K562 (cell line): ENCODE measurements around the gene TAF8. TPM values are rescaled to one million over a fixed set of nuclear protein-coding genes. Genes with fewer than 3 reads are reported as not detected.

Source experiments
- DACH1 ChIP-seq: fragments of 450-650 bp; IDR thresholded peaks from 2 replicates; pipeline ENCODE4 v1.6.1; 2018; ENCODE audit not compliant: partially characterized antibody
- KAT7 ChIP-seq: sonication (generic); formaldehyde crosslinking; IDR thresholded peaks from 2 replicates; pipeline ENCODE4 v1.8.0; 2022; ENCODE audit warnings: missing genetic modification reagents, mild to moderate bottlenecking, borderline replicate concordance
- MEF2D ChIP-seq: conservative IDR thresholded peaks from 2 replicates; pipeline ENCODE4 v1.6.1; 2016; ENCODE audit warnings: low read depth, missing genetic modification characterization, missing compliant biosample characterization
- PHF20 ChIP-seq: fragments of 450-650 bp; IDR thresholded peaks from 2 replicates; pipeline ENCODE4 v1.6.1; 2018; ENCODE audit not compliant: partially characterized antibody
- POLR2B ChIP-seq: fragments of 450-650 bp; IDR thresholded peaks from 2 replicates; pipeline ENCODE4 v1.6.1; 2018; ENCODE audit warnings: low read depth; ENCODE audit not compliant: partially characterized antibody
- SRF ChIP-seq, 2 experiments: fragments of 250-450, 450-650 bp in 1 of 2; sonication (Bioruptor Pico) in 1 of 2; sonication (generic) in 1 of 2; formaldehyde crosslinking; IDR thresholded peaks; 2 replicates each; pipeline versions ENCODE4 v1.5.0 to v1.5.1; 2020 to 2022; ENCODE audit warnings: mild to moderate bottlenecking in 1 of 2, missing genetic modification reagents in 1 of 2
- TFAP4 ChIP-seq: sonication (generic); formaldehyde crosslinking; IDR thresholded peaks from 2 replicates; pipeline ENCODE4 v1.8.0; 2022; ENCODE audit warnings: missing genetic modification reagents, mild to moderate bottlenecking, moderate library complexity, borderline replicate concordance
- XRCC5 ChIP-seq: fragments of 200-400 bp; formaldehyde crosslinking; IDR thresholded peaks from 2 replicates; pipeline ENCODE4 v1.6.1; 2017; ENCODE audit warnings: low read depth, mild to moderate bottlenecking, low read length
- ZFP36 ChIP-seq: fragments of 150-350 bp; IDR thresholded peaks from 2 replicates; pipeline ENCODE4 v1.6.1; 2018; ENCODE audit warnings: low read length, low read depth; ENCODE audit not compliant: partially characterized antibody
- polyA plus RNA-seq, 8 experiments: library from polyadenylated mRNA; depleted of rRNA in 4 of 8; stranded (reverse) in 5 of 8; unstranded in 3 of 8; fragments of >200 nt; fragmentation: Nextera tagmentation in 2 of 8; fragmentation: Illumina TruSeq in 1 of 8; extraction: Ambion mirVana in 2 of 8; extraction: Trizol in 1 of 8; gene quantifications; 2 replicates each; pipeline versions ENCODE4 v1.2.1 to v1.2.3, GENCODE V29; 2011 to 2014; ENCODE audit warnings: inconsistent platforms in 1 of 8, missing spikeins in 1 of 8
- total RNA-seq, 7 experiments: library from RNA; depleted of rRNA in 6 of 7; stranded (reverse); fragments of >200 nt in 6 of 7; fragmentation: Illumina TruSeq in 2 of 7; extraction: Trizol in 2 of 7; gene quantifications; 2 replicates each; pipeline versions ENCODE4 v1.2.1 to v1.2.3, GENCODE V29; 2011 to 2021; ENCODE audit warnings: low replicate concordance in 1 of 7
- TF ChIP-seq, protein P1 (sequence below), 2 experiments: fragments of 450-650 bp; IDR thresholded peaks; 2 replicates each; pipeline ENCODE4 v1.6.1; 2016; ENCODE audit warnings: mild to moderate bottlenecking in 2 of 2, borderline replicate concordance in 1 of 2, low read depth in 1 of 2, moderate library complexity in 1 of 2
- TF ChIP-seq, protein P2 (sequence below): fragments of 450-650 bp; formaldehyde crosslinking; IDR thresholded peaks from 2 replicates; pipeline ENCODE4 v1.4.0; 2020; ENCODE audit warnings: mild to moderate bottlenecking, moderate library complexity
- TF ChIP-seq, protein P3 (sequence below): sonication (generic); formaldehyde crosslinking; IDR thresholded peaks from 2 replicates; pipeline ENCODE4 v1.8.1; 2023; ENCODE audit warnings: mild to moderate bottlenecking, missing genetic modification reagents

The TAF8 gene
- total and polyA plus RNA-seq, 9 of the 15 experiments (the other 6 are each of a cell fraction or from before 2014, with no cell fraction given) = 29.4 to 84.0 (median 52.6) TPM

GRCh38 chr6:42045538-42046460 lies 4.5 kb upstream of the TAF8 start (continued):
- TF ChIP-seq KAT7 (CRISPR knock-in tag) = 0 out of 2 replicates have a peak, but pooled peaks have one; percentile 48
- TF ChIP-seq, protein P1, sequence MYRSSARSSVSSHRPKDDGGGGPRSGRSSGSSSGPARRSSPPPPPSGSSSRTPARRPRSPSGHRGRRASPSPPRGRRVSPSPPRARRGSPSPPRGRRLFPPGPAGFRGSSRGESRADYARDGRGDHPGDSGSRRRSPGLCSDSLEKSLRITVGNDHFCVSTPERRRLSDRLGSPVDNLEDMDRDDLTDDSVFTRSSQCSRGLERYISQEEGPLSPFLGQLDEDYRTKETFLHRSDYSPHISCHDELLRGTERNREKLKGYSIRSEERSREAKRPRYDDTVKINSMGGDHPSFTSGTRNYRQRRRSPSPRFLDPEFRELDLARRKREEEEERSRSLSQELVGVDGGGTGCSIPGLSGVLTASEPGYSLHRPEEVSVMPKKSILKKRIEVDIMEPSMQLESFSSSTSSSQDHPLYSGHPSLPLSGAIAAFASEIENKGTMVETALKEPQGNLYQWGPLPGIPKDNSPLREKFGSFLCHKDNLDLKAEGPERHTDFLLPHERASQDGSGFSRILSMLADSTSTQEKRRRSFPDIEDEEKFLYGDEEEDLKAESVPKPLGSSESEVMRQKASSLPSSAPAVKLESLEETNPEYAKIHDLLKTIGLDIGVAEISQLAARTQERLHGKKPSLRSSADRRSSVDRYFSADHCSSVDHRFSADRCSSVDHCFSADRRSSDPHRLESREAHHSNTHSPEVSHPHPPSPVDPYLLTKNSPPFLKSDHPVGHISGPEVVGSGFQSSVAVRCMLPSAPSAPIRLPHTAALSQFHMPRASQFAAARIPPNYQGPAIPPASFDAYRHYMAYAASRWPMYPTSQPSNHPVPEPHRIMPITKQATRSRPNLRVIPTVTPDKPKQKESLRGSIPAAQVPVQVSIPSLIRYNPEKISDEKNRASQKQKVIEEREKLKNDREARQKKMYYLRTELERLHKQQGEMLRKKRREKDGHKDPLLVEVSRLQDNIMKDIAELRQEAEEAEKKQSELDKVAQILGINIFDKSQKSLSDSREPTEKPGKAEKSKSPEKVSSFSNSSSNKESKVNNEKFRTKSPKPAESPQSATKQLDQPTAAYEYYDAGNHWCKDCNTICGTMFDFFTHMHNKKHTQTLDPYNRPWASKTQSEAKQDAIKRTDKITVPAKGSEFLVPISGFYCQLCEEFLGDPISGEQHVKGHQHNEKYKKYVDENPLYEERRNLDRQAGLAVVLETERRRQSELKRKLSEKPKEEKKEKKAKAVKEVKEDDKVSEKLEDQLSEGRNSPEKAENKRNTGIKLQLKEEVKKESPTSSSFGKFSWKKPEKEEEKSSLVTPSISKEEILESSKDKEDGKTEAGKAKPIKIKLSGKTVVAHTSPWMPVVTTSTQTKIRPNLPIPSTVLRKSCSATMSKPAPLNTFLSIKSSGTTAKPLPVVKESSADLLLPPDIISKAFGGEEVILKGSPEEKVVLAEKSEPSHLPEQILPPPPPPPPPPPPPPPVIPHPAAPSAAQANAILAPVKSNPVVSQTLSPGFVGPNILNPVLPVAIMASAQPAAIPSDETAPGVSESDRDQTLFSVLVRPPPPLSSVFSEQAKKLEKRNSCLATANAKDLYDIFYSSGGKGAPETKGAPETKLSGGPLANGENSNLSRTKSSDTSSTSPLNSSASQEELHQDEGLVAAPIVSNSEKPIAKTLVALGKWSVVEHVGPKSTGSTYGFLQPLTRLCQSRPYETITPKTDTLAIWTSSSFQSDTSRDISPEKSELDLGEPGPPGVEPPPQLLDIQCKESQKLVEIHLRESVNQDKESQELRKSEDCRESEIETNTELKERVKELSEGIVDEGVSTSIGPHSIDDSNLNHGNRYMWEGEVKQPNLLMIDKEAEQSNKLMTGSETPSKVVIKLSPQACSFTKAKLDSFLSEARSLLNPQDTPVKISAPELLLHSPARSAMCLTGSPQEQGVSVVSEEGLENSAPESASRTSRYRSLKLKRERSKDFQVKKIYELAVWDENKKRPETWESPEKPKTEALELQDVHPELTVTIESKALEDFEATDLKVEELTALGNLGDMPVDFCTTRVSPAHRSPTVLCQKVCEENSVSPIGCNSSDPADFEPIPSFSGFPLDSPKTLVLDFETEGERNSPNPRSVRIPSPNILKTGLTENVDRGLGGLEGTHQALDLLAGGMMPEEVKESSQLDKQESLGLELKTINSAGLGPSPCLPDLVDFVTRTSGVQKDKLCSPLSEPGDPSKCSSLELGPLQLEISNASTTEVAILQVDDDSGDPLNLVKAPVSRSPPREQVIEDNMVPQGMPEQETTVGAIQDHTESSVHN (IDR thresholded peaks at IDR 0.05; ENCODE audit: borderline replicate concordance in 1 of 2, low read depth in 1 of 2) = peak in 1 of 2 experiments; percentile 65; a peak in 1 of 4 replicates
- TF ChIP-seq, protein P2, sequence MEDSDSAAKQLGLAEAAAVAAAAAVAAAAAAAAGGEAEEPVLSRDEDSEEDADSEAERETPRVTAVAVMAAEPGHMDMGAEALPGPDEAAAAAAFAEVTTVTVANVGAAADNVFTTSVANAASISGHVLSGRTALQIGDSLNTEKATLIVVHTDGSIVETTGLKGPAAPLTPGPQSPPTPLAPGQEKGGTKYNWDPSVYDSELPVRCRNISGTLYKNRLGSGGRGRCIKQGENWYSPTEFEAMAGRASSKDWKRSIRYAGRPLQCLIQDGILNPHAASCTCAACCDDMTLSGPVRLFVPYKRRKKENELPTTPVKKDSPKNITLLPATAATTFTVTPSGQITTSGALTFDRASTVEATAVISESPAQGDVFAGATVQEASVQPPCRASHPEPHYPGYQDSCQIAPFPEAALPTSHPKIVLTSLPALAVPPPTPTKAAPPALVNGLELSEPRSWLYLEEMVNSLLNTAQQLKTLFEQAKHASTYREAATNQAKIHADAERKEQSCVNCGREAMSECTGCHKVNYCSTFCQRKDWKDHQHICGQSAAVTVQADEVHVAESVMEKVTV (CRISPR knock-in tag) = no peak
- TF ChIP-seq MEF2D (tag) = no peak
- TF ChIP-seq POLR2B = no peak
- TF ChIP-seq PHF20 = no peak
- peak in 1 of 2 experiments; percentile 54; a peak in 1 of 4 replicates for TF ChIP-seq SRF (CRISPR knock-in tag; IDR thresholded peaks at IDR 0.05)
- peak; percentile 59 for TF ChIP-seq TFAP4 (CRISPR knock-in tag)
- no peak for TF ChIP-seq XRCC5
- TF ChIP-seq, protein P3, sequence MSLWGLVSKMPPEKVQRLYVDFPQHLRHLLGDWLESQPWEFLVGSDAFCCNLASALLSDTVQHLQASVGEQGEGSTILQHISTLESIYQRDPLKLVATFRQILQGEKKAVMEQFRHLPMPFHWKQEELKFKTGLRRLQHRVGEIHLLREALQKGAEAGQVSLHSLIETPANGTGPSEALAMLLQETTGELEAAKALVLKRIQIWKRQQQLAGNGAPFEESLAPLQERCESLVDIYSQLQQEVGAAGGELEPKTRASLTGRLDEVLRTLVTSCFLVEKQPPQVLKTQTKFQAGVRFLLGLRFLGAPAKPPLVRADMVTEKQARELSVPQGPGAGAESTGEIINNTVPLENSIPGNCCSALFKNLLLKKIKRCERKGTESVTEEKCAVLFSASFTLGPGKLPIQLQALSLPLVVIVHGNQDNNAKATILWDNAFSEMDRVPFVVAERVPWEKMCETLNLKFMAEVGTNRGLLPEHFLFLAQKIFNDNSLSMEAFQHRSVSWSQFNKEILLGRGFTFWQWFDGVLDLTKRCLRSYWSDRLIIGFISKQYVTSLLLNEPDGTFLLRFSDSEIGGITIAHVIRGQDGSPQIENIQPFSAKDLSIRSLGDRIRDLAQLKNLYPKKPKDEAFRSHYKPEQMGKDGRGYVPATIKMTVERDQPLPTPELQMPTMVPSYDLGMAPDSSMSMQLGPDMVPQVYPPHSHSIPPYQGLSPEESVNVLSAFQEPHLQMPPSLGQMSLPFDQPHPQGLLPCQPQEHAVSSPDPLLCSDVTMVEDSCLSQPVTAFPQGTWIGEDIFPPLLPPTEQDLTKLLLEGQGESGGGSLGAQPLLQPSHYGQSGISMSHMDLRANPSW = no peak
- TF ChIP-seq DACH1 = no peak
- TF ChIP-seq ZFP36 = no peak
